Endothelial cell of umbilical vein (primary cell): ENCODE measurements around the gene CCDC116. TPM values are rescaled to one million over a fixed set of nuclear protein-coding genes. Genes with fewer than 3 reads are reported as not detected.

Source experiments
- BruUV-seq: library from RNA; stranded (reverse); fragments of 400-500 nt; replicated peaks from 2 replicates; lab custom pipeline; 2021; lab: Mats Ljungman, UMichigan
- CTCF ChIA-PET: fragments of 300-600, 350-600 bp; sonication (Branson Sonifier 250); formaldehyde crosslinking; loops from one replicate; lab custom pipeline; 2021; ENCODE audit warnings: antibody characterized with exemption, inconsistent platforms; lab: Charles Lee
- POLR2A ChIA-PET: fragments of 300-600, 350-600 bp; sonication (Branson Sonifier 250); formaldehyde crosslinking; loops from one replicate; lab custom pipeline; 2021; ENCODE audit warnings: antibody characterized with exemption, inconsistent platforms; lab: Charles Lee
- DNase-seq: peaks from one replicate; pipeline ENCODE4 v3.0.0-alpha.2; 2011; ENCODE audit warnings: low read depth, low spot score
- FAIRE-seq: peaks from 2 replicates; lab custom pipeline; 2011; peaks lifted over from hg19 to GRCh38; lab: Jason Lieb, UNC
- H2AFZ ChIP-seq: 2 replicates; pipeline ENCODE4 v1.6.0; 2012; ENCODE audit warnings: low read depth, low read length, control low read depth, inconsistent platforms
- H3K27ac ChIP-seq: 2 replicates; pipeline ENCODE4 v1.5.1; 2011; ENCODE audit warnings: low read depth, mild to moderate bottlenecking, control low read depth, low read length, moderate library complexity; ENCODE audit not compliant: insufficient read depth
- H3K27me3 ChIP-seq, 2 experiments: 2 replicates each; pipeline versions ENCODE4 v1.6.0 to v1.6.1; 2011; ENCODE audit warnings: low read length in 2 of 2, mixed read lengths in 1 of 2; ENCODE audit not compliant: control insufficient read depth in 2 of 2, insufficient read depth in 2 of 2
- H3K36me3 ChIP-seq, 2 experiments: 2 replicates in 1 of 2; 3 replicates in 1 of 2; pipeline ENCODE4 v1.5.1; 2011; ENCODE audit warnings: low read length in 2 of 2, mild to moderate bottlenecking in 1 of 2, moderate library complexity in 1 of 2; ENCODE audit not compliant: control insufficient read depth in 2 of 2, insufficient read depth in 2 of 2; ENCODE audit errors: extremely low read depth in 1 of 2
- H3K4me1 ChIP-seq: 3 replicates; pipeline ENCODE4 v1.5.1; 2011; ENCODE audit warnings: mild to moderate bottlenecking, low read length; ENCODE audit not compliant: control insufficient read depth, insufficient read depth; ENCODE audit errors: extremely low read depth
- H3K4me2 ChIP-seq: 2 replicates; pipeline ENCODE4 v1.6.1; 2011; ENCODE audit warnings: low read length, control low read depth, mixed read lengths; ENCODE audit not compliant: insufficient read depth
- H3K4me3 ChIP-seq, 3 experiments: fragments of 200-600 bp in 1 of 3; sonication (generic), shearing (Covaris generic) in 1 of 3; replicated peaks in 1 of 3; 2 replicates each; pipeline ENCODE4 v1.5.1; 2011 to 2016; ENCODE audit warnings: control low read depth in 3 of 3, low read length in 3 of 3, mild to moderate bottlenecking in 2 of 3, inconsistent platforms in 1 of 3, low read depth in 1 of 3, moderate library complexity in 1 of 3; ENCODE audit not compliant: insufficient read depth in 1 of 3
- H3K79me2 ChIP-seq: 2 replicates; pipeline ENCODE4 v1.6.0; 2012; ENCODE audit warnings: low read length, inconsistent platforms; ENCODE audit not compliant: control insufficient read depth, insufficient read depth
- H3K9ac ChIP-seq: replicated peaks from 2 replicates; pipeline ENCODE3; 2011; ENCODE audit warnings: low read length, control low read depth; ENCODE audit not compliant: insufficient read depth; ENCODE audit errors: extremely low read depth
- H3K9me1 ChIP-seq: replicated peaks from 3 replicates; pipeline ENCODE4 v1.6.0; 2011; ENCODE audit warnings: mild to moderate bottlenecking, low read length; ENCODE audit not compliant: control insufficient read depth, insufficient read depth; ENCODE audit errors: extremely low read depth
- H3K9me3 ChIP-seq: replicated peaks from 2 replicates; pipeline ENCODE4 v1.5.1; 2012; ENCODE audit warnings: low read length, inconsistent platforms; ENCODE audit not compliant: control insufficient read depth, insufficient read depth
- H4K20me1 ChIP-seq: replicated peaks from 2 replicates; pipeline ENCODE3; 2011; ENCODE audit warnings: mild to moderate bottlenecking, low read length; ENCODE audit not compliant: control insufficient read depth, insufficient read depth; ENCODE audit errors: extremely low read depth
- EZH2 ChIP-seq: IDR thresholded peaks from 2 replicates; pipeline ENCODE4 v1.6.1; 2012; ENCODE audit warnings: borderline replicate concordance, low read depth, mild to moderate bottlenecking, moderate library complexity, low read length, inconsistent platforms; ENCODE audit not compliant: severe bottlenecking
- JUN ChIP-seq: IDR thresholded peaks from 2 replicates; pipeline ENCODE4 v1.6.1; 2011; ENCODE audit warnings: borderline replicate concordance, low read depth; ENCODE audit not compliant: insufficient read length, insufficient read depth
- POLR2A ChIP-seq: IDR thresholded peaks from 2 replicates; pipeline ENCODE4 v1.6.1; 2012; ENCODE audit warnings: low read depth, mild to moderate bottlenecking, control low read depth, low read length
- POLR2AphosphoS5 ChIP-seq: IDR thresholded peaks from 2 replicates; pipeline ENCODE4 v1.6.1; 2012; ENCODE audit warnings: low read depth, mild to moderate bottlenecking, control low read depth, low read length, moderate library complexity; ENCODE audit not compliant: insufficient read depth
- dilution Hi-C: fragments of 300-500 bp; cut with MboI; formaldehyde crosslinking; loops from one replicate; pipeline ENCODE4 v1.15.0; 2019; ENCODE audit warnings: low sequenced_read_pairs; ENCODE audit not compliant: extremely low pct_ligation_motif_present
- intact Hi-C: fragments of 100-400 bp; cut with micrococcal nuclease; formaldehyde crosslinking; loops from one replicate; pipeline ENCODE4 v1.10.0; 2022
- polyA plus RNA-seq, 4 experiments: library from polyadenylated mRNA; depleted of rRNA in 3 of 4; stranded (reverse) in 3 of 4; unstranded in 1 of 4; fragments of >200 nt; gene quantifications; 2 replicates each; pipeline versions ENCODE4 v1.2.1 to v1.2.3, GENCODE V29; 2011 to 2012; ENCODE audit warnings: missing spikeins in 1 of 4
- total RNA-seq: library from RNA; stranded (reverse); gene quantifications from 2 replicates; pipeline ENCODE4 v1.2.3, GENCODE V29; 2021
- TF ChIP-seq, protein P1 (sequence below), 2 donors: IDR thresholded peaks; 1 replicate in 1 of 2; 2 replicates in 1 of 2; pipeline ENCODE4 v1.5.1; 2011; ENCODE audit warnings: low read length in 2 of 2, mild to moderate bottlenecking in 2 of 2, moderate library complexity in 2 of 2, control low read depth in 1 of 2, inconsistent platforms in 1 of 2, low read depth in 1 of 2; ENCODE audit not compliant: insufficient read depth in 1 of 2; ENCODE audit errors: extremely low read depth in 1 of 2
- TF ChIP-seq, protein P2 (sequence below): IDR thresholded peaks from 2 replicates; pipeline ENCODE4 v1.6.1; 2011; ENCODE audit not compliant: insufficient read depth, insufficient read length

CCDC116 gene
- total and polyA plus RNA-seq, 2 donors (not counting 3 experiments of a cell fraction or from before 2014, with no cell fraction given): 0.21 to 0.33 TPM

DNA sequence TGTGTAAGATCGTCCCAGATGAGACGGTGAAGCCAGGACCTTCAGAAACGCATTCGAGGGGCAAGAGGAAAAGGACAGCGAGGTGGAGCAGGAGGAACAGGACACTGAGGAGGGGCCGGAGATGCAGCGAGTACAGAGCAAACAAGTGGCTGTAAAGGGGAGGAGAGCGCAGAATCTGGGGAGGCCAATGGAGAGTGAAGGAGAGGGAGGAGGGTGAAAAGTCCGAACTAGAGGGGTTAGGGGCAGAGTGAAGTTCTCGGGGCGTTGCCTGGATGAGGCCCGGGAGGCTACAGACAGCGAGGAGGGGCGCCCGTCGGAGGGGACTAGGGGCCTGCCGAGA, 24.4 kb downstream of the CCDC116 start:
- DNase-seq (no peak), FAIRE-seq (no peak)
- TF ChIP-seq POLR2AphosphoS5 (no peak), POLR2A (no peak), JUN (no peak), EZH2 (no peak)
- TF ChIP-seq, protein P1, sequence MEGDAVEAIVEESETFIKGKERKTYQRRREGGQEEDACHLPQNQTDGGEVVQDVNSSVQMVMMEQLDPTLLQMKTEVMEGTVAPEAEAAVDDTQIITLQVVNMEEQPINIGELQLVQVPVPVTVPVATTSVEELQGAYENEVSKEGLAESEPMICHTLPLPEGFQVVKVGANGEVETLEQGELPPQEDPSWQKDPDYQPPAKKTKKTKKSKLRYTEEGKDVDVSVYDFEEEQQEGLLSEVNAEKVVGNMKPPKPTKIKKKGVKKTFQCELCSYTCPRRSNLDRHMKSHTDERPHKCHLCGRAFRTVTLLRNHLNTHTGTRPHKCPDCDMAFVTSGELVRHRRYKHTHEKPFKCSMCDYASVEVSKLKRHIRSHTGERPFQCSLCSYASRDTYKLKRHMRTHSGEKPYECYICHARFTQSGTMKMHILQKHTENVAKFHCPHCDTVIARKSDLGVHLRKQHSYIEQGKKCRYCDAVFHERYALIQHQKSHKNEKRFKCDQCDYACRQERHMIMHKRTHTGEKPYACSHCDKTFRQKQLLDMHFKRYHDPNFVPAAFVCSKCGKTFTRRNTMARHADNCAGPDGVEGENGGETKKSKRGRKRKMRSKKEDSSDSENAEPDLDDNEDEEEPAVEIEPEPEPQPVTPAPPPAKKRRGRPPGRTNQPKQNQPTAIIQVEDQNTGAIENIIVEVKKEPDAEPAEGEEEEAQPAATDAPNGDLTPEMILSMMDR (IDR thresholded peaks at IDR 0.05; ENCODE audit: extremely low read depth in 1 of 2, insufficient read depth in 1 of 2, low read depth in 1 of 2, low read length in 2 of 2): no peak
- TF ChIP-seq, protein P2, sequence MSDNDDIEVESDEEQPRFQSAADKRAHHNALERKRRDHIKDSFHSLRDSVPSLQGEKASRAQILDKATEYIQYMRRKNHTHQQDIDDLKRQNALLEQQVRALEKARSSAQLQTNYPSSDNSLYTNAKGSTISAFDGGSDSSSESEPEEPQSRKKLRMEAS: no peak
- H3K9ac ChIP-seq: no peak overlapping the region
- CTCF ChIA-PET: interaction anchor here (1.0 to 1.4 kb wide), 3 partner anchors 10 to 14 kb away, joined by 4 to 7 read pairs (median 5); no protein-coding TSS in a partner anchor
- H3K9me1 ChIP-seq: no peaks in the 10 kb centered on the region
- H3K27ac ChIP-seq: no peak overlapping the region
- intact Hi-C loops (loop anchor here (10.0 kb wide), 1 partner anchor 158 kb away; no protein-coding TSS in a partner anchor), dilution Hi-C loops (no loop called here)
- no TSS peak for BruUV-seq
- H3K4me2 ChIP-seq: peak overlapping the region; percentile 33
- peaks cover 10% of the 10 kb centered on the region for H3K4me1 ChIP-seq
- H3K36me3 ChIP-seq: peaks cover 0 to 5% of the 10 kb centered on the region in 2 experiments
- H3K79me2 ChIP-seq: peaks cover 17% of the 10 kb centered on the region
- peak overlapping the region in 1 of 3 experiments; percentile 45 for H3K4me3 ChIP-seq
- POLR2A ChIA-PET: no interaction called here
- no peaks in the 10 kb centered on the region for H3K9me3 ChIP-seq
- peaks cover 0 to 2% of the 10 kb centered on the region in 2 experiments for H3K27me3 ChIP-seq
- peak overlapping the region; percentile 26 for H2AFZ ChIP-seq
- no peaks in the 10 kb centered on the region for H4K20me1 ChIP-seq
